Measurements from ENCODE around the gene PADI4.
"Not testable (repeated sequence)": the region's sequence is repeated elsewhere in the genome, so short reads cannot be mapped to it uniquely, and the experiment has no call there.

PADI4 gene

GRCh38 chr1:17315542-17316130, 7.6 kb downstream of the PADI4 start:
- DNase-seq, result no peak

- no peak for DNase-seq
Measured at GRCh38 chr1:17316704-17317103, 8.7 kb downstream of the PADI4 start.

GRCh38 chr1:17318262-17318661, 10.3 kb downstream of the PADI4 start:
- no peak for DNase-seq

- no peak for DNase-seq
Measured at GRCh38 chr1:17319561-17320350, 11.8 kb downstream of the PADI4 start.

GRCh38 chr1:17321857-17322390, 13.9 kb downstream of the PADI4 start:
- DNase-seq, result not testable (repeated sequence)

GRCh38 chr1:17328855-17329254, 20.9 kb downstream of the PADI4 start:
- DNase-seq, result no peak

- no peak for DNase-seq
Measured at GRCh38 chr1:17329610-17330009, 21.6 kb downstream of the PADI4 start.

GRCh38 chr1:17330856-17331255, 22.9 kb downstream of the PADI4 start:
- no peak for DNase-seq

- DNase-seq, result no peak
Measured at GRCh38 chr1:17333081-17333480, 25.1 kb downstream of the PADI4 start.

GRCh38 chr1:17335821-17336710, 28.1 kb downstream of the PADI4 start:
- DNase-seq, result peak; percentile 69

GRCh38 chr1:17338706-17339493, 30.9 kb downstream of the PADI4 start:
- no peak for DNase-seq

GRCh38 chr1:17339521-17339920, 31.5 kb downstream of the PADI4 start:
- no peak for DNase-seq

- DNase-seq, result no peak
Measured at GRCh38 chr1:17340358-17340757, 32.4 kb downstream of the PADI4 start.

GRCh38 chr1:17342014-17342441, 34.0 kb downstream of the PADI4 start:
- no peak for DNase-seq

GRCh38 chr1:17345506-17345905, 37.5 kb downstream of the PADI4 start:
- not testable (repeated sequence) for DNase-seq

- no peak for DNase-seq
Measured at GRCh38 chr1:17346046-17346789, 38.2 kb downstream of the PADI4 start.

GRCh38 chr1:17347769-17348592, 40.0 kb downstream of the PADI4 start:
- DNase-seq, result no peak

- no peak for DNase-seq
Measured at GRCh38 chr1:17348593-17349234, 40.7 kb downstream of the PADI4 start.

GRCh38 chr1:17350083-17350482, 42.1 kb downstream of the PADI4 start:
- DNase-seq, result no peak

GRCh38 chr1:17350928-17351446, 43.0 kb downstream of the PADI4 start:
- peak; percentile 45 for DNase-seq

All from NCI-H2171 (cell line).